OCI-LY1 (cell line): Measurements from ENCODE around the gene MED15.

ENCODE experiments used
- H2AFZ ChIP-seq: fragments of 200-600 bp; sonication (generic), shearing (Covaris generic); 2 replicates; pipeline ENCODE4 v1.6.0; 2014; ENCODE audit warnings: antibody characterized with exemption, mild to moderate bottlenecking, low read length
- H3F3A ChIP-seq: fragments of 200-600 bp; sonication (generic), shearing (Covaris generic); 2 replicates; pipeline ENCODE4 v1.6.0; 2014; ENCODE audit warnings: mild to moderate bottlenecking, antibody characterized with exemption, low read length, moderate library complexity; ENCODE audit not compliant: insufficient read depth
- H3K27ac ChIP-seq: fragments of 200-600 bp; sonication (generic); 2 replicates; pipeline ENCODE4 v1.5.1; 2014; ENCODE audit warnings: low read length, mixed run types, mild to moderate bottlenecking, low read depth; ENCODE audit not compliant: poor library complexity, severe bottlenecking
- H3K27me3 ChIP-seq: fragments of 200-600 bp; sonication (generic); 2 replicates; pipeline ENCODE4 v1.6.0; 2014; ENCODE audit warnings: antibody characterized with exemption, mild to moderate bottlenecking, low read length, moderate library complexity; ENCODE audit not compliant: insufficient read depth
- H3K36me3 ChIP-seq: fragments of 200-600 bp; sonication (generic); 2 replicates; pipeline ENCODE4 v1.6.1; 2014; ENCODE audit warnings: mild to moderate bottlenecking, antibody characterized with exemption, low read length, moderate library complexity, mixed read lengths; ENCODE audit not compliant: insufficient read depth
- H3K4me1 ChIP-seq: fragments of 200-600 bp; sonication (generic); 2 replicates; pipeline ENCODE4 v1.5.1; 2014; ENCODE audit warnings: mild to moderate bottlenecking, low read length, moderate library complexity; ENCODE audit not compliant: insufficient read depth, severe bottlenecking
- H3K4me2 ChIP-seq: fragments of 200-600 bp; sonication (generic), shearing (Covaris generic); 2 replicates; pipeline ENCODE4 v1.6.1; 2014; ENCODE audit warnings: low read length
- H3K4me3 ChIP-seq: fragments of 200-600 bp; sonication (generic); 2 replicates; pipeline ENCODE4 v1.5.1; 2014; ENCODE audit warnings: low read length, low read depth, mild to moderate bottlenecking, mixed read lengths; ENCODE audit not compliant: poor library complexity, severe bottlenecking
- H3K79me2 ChIP-seq: fragments of 200-600 bp; shearing (Covaris generic); 2 replicates; pipeline ENCODE4 v1.6.1; 2016; ENCODE audit warnings: mixed run types, low read length, mixed read lengths; ENCODE audit not compliant: insufficient read depth
- H3K9ac ChIP-seq: fragments of 200-600 bp; sonication (generic), shearing (Covaris generic); 2 replicates; pipeline ENCODE4 v1.6.1; 2014; ENCODE audit warnings: mild to moderate bottlenecking, low read length, mixed read lengths
- H3K9me2 ChIP-seq: fragments of 200-600 bp; sonication (generic), shearing (Covaris generic); 2 replicates; pipeline ENCODE4 v1.6.1; 2014; ENCODE audit warnings: low read depth, mild to moderate bottlenecking, low read length, mixed read lengths
- H3K9me3 ChIP-seq: fragments of 200-600 bp; shearing (Covaris generic); 2 replicates; pipeline ENCODE4 v1.6.1; 2014; ENCODE audit warnings: low read length, mixed read lengths
- H4K20me1 ChIP-seq: fragments of 200-600 bp; sonication (generic), shearing (Covaris generic); 2 replicates; pipeline ENCODE4 v1.6.0; 2016; ENCODE audit warnings: mild to moderate bottlenecking, low read length; ENCODE audit not compliant: insufficient read depth
- EZH2 ChIP-seq: fragments of 200-600 bp; sonication (generic), shearing (Covaris generic); IDR thresholded peaks from 2 replicates; pipeline ENCODE4 v1.8.0; 2017; ENCODE audit warnings: borderline replicate concordance, mixed run types, mild to moderate bottlenecking, antibody characterized with exemption, low read length, moderate library complexity, mixed read lengths
- TF ChIP-seq, protein P1 (sequence below): fragments of 200-600 bp; sonication (generic), shearing (Covaris generic); IDR thresholded peaks from 2 replicates; pipeline ENCODE4 v1.5.1; 2017; ENCODE audit warnings: mild to moderate bottlenecking, antibody characterized with exemption, low read length, moderate library complexity, mixed read lengths

The MED15 gene

DNA sequence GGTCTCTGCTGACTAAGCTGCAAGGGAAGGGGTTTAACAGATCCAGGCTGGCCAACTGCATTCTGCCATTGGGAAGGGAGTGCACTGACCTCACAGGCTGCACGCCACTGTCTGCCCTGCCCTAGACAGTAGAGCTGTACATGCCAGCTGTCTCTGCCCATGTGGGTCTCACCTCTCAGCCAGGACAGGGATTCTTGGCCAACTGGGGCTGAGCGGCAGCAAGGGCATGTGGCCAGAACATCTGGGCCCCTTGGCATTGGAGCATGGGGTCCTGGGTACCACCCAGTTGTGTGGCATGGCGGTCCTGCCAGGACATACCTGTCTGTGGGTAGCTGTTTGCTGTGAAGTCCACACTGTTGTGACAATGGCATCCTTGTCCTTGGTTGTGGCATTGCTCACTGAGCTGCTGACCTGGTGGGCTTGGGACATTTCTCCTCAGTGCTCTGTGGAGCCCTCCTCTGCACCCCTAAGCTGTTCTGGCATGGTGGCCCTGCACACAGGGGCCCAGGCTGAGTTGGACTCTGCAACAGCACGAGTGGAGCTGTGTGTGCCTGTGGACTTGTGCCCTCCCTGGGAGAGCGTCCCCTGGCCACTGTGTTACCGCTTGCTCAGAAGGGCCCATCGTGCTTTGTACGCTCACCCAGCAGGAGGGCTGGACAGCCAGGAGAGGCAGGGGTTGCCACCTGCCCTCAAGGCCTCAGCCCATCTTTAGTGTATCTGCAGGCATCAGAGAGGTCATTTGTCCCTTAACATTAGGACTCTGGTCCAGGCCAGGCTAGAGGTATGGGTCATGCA, 46.7 kb downstream of the MED15 start:
- Histone ChIP-seq H4K20me1 (no peaks in the 10 kb centered on the region), H3F3A (no peaks in the 10 kb centered on the region), H3K79me2 (no peaks in the 10 kb centered on the region; the same call in 1 of the 2 replicates), H3K27ac (no peak overlapping the region), H3K9ac (no peak overlapping the region), H3K4me2 (no peak overlapping the region), H3K27me3 (no peaks in the 10 kb centered on the region), H3K36me3 (peaks cover 77% of the 10 kb centered on the region), H3K9me3 (peaks cover 9% of the 10 kb centered on the region), H3K4me1 (peaks cover 40% of the 10 kb centered on the region), H2AFZ (no peak overlapping the region), H3K4me3 (no peak overlapping the region), H3K9me2 (no peaks in the 10 kb centered on the region)
- TF ChIP-seq, protein P1, sequence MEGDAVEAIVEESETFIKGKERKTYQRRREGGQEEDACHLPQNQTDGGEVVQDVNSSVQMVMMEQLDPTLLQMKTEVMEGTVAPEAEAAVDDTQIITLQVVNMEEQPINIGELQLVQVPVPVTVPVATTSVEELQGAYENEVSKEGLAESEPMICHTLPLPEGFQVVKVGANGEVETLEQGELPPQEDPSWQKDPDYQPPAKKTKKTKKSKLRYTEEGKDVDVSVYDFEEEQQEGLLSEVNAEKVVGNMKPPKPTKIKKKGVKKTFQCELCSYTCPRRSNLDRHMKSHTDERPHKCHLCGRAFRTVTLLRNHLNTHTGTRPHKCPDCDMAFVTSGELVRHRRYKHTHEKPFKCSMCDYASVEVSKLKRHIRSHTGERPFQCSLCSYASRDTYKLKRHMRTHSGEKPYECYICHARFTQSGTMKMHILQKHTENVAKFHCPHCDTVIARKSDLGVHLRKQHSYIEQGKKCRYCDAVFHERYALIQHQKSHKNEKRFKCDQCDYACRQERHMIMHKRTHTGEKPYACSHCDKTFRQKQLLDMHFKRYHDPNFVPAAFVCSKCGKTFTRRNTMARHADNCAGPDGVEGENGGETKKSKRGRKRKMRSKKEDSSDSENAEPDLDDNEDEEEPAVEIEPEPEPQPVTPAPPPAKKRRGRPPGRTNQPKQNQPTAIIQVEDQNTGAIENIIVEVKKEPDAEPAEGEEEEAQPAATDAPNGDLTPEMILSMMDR, result no peak
- no peak for TF ChIP-seq EZH2

DNA sequence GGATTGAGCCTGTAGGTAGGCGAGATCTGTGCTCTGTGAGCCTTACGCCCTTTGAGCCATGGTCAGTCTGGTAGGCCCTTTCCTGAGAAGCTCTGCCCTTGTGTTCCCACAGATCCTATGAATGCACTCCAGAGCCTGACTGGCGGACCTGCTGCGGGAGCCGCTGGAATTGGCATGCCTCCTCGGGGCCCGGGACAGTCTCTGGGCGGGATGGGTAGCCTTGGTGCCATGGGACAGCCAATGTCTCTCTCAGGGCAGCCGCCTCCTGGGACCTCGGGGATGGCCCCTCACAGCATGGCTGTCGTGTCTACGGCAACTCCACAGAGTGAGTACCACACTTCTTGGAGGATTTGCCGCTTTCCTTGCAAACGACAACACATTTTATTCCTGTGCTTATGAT, 47.4 kb downstream of the MED15 start:
- Histone ChIP-seq H3K27ac (no peak overlapping the region), H3K4me2 (no peak overlapping the region), H3K4me3 (no peak overlapping the region), H3K36me3 (peaks cover 84% of the 10 kb centered on the region), H3K27me3 (no peaks in the 10 kb centered on the region), H3K9ac (no peak overlapping the region), H3K4me1 (peaks cover 34% of the 10 kb centered on the region), H2AFZ (no peak overlapping the region), H3K79me2 (no peaks in the 10 kb centered on the region; the same call in 1 of the 2 replicates), H3K9me2 (no peaks in the 10 kb centered on the region), H3K9me3 (peaks cover 12% of the 10 kb centered on the region), H3F3A (no peaks in the 10 kb centered on the region), H4K20me1 (no peaks in the 10 kb centered on the region)
- no peak for TF ChIP-seq EZH2
- TF ChIP-seq, protein P1, result no peak

DNA sequence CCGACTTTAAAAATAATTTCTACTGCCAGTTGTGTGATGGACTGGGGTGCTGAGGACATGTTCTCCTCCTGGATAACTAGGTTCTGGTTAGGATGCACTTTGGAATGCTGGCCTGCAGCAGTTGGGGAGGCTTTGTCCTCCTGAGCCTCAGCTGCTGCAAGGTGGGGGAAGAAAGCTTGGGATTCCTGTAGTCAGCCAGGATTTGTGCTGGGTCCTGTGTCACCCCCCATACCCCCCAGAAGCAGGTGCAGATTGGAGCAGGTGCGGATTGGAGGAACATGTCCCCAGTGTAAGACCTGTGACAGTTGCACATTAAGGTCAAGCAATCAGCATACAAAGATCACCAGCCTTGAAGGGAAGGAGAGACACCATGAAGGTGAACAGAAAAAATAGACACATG, 51.1 kb downstream of the MED15 start:
- H3K4me3 ChIP-seq, result no peak overlapping the region
- H3K4me2 ChIP-seq, result no peak overlapping the region
- no peaks in the 10 kb centered on the region for H3K27me3 ChIP-seq
- H3K9me2 ChIP-seq, result no peaks in the 10 kb centered on the region
- H3K79me2 ChIP-seq, result no peaks in the 10 kb centered on the region
- H3K36me3 ChIP-seq, result peaks cover 71% of the 10 kb centered on the region
- H3K9ac ChIP-seq, result no peak overlapping the region
- H3F3A ChIP-seq, result no peaks in the 10 kb centered on the region
- no peak overlapping the region for H3K27ac ChIP-seq
- no peaks in the 10 kb centered on the region for H4K20me1 ChIP-seq
- no peak overlapping the region for H2AFZ ChIP-seq
- peaks cover 12% of the 10 kb centered on the region for H3K9me3 ChIP-seq
- no peak for TF ChIP-seq EZH2
- TF ChIP-seq, protein P1, result no peak
- H3K4me1 ChIP-seq, result peaks cover 8% of the 10 kb centered on the region
